H1 (cell line): ENCODE measurements around the gene FASN. TPM values are rescaled to one million over a fixed set of nuclear protein-coding genes. Genes with fewer than 3 reads are reported as not detected.

Experiments
- CHD1 ChIP-seq: IDR thresholded peaks from 2 replicates; pipeline ENCODE4 v1.6.1; 2012; ENCODE audit warnings: low read depth, low read length, improper control_type of control experiment
- EZH2 ChIP-seq: fragments of 200-600 bp; sonication (generic); IDR thresholded peaks from 2 replicates; pipeline ENCODE4 v1.7.1; 2012; ENCODE audit warnings: low read depth, mild to moderate bottlenecking, moderate library complexity, low read length, inconsistent platforms; ENCODE audit not compliant: severe bottlenecking
- KDM4A ChIP-seq: IDR thresholded peaks from one replicate; pipeline ENCODE4 v1.7.1; 2012; ENCODE audit warnings: low read depth, mild to moderate bottlenecking, moderate library complexity, low read length, inconsistent platforms; ENCODE audit not compliant: severe bottlenecking
- MAFK ChIP-seq: IDR thresholded peaks from 2 replicates; pipeline ENCODE4 v1.6.1; 2012; ENCODE audit warnings: low read depth, mild to moderate bottlenecking, improper control_type of control experiment, low read length
- SIX5 ChIP-seq: IDR thresholded peaks from 2 replicates; pipeline ENCODE4 v1.6.1; 2011; ENCODE audit warnings: mild to moderate bottlenecking, low read depth, low read length
- SP4 ChIP-seq: IDR thresholded peaks from 2 replicates; pipeline ENCODE4 v1.6.1; 2012; ENCODE audit warnings: low read length, inconsistent platforms
- SRF ChIP-seq: IDR thresholded peaks from 2 replicates; pipeline ENCODE4 v1.6.1; 2011; ENCODE audit warnings: mild to moderate bottlenecking, low read depth, low read length, moderate library complexity
- polyA plus RNA-seq, 7 experiments: library from polyadenylated mRNA; depleted of rRNA in 3 of 7; stranded (reverse) in 5 of 7; unstranded in 2 of 7; fragments of >200 nt in 5 of 7; fragments of 200-250 nt in 2 of 7; gene quantifications; 1 replicate in 5 of 7; 2 replicates in 1 of 7; 4 replicates in 1 of 7; pipeline versions ENCODE4 v1.2.1 to v1.2.3, GENCODE V29; 2011 to 2013; ENCODE audit warnings: missing spikeins in 2 of 7, mixed read lengths in 2 of 7
- total RNA-seq: library from RNA; stranded (reverse); fragmentation: NEBNext Ultra II Directional; extraction: Animal tissue kit (Norgen Biotek cat#: 25700); gene quantifications from 2 replicates; pipeline ENCODE4 v1.2.1, GENCODE V29; 2021
- TF ChIP-seq, protein P1 (sequence below): IDR thresholded peaks from 2 replicates; pipeline ENCODE4 v1.6.1; 2011; ENCODE audit warnings: low read depth, mild to moderate bottlenecking, low read length; ENCODE audit not compliant: insufficient read depth
- TF ChIP-seq, protein P2 (sequence below): IDR thresholded peaks from 2 replicates; pipeline ENCODE4 v1.6.1; 2012; ENCODE audit warnings: inconsistent platforms

The FASN gene
- total and polyA plus RNA-seq, 2 of the 8 experiments (the other 6 are each of a cell fraction or from before 2014, with no cell fraction given) = 143 to 561 TPM

DNA sequence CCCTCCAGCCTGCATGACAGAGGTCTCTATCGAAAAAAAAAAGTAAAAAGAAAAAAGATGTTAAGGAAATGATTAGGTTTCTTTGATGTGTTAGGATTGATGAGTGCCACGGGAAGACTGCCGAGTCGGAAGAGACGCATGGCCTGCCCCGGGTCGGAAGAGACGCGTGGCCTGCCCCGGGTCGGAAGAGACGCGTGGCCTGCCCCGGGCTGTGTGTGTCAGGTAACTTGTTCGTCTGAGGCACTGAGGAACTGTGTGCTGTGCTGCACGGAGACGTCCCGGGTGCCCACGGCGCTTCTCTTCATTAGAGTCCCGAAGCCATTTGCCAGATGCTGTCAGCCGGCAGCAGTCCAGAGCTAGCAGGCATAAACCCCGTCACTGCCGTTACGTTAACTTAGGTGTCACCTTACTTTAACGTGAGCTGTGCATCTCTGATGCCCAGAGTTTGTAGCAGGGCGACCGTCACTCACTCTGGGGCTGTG lies 40.5 kb upstream of the FASN start (continued):
- no peak for TF ChIP-seq SRF
- no peak for TF ChIP-seq EZH2
- no peak for TF ChIP-seq KDM4A
- TF ChIP-seq, protein P1, sequence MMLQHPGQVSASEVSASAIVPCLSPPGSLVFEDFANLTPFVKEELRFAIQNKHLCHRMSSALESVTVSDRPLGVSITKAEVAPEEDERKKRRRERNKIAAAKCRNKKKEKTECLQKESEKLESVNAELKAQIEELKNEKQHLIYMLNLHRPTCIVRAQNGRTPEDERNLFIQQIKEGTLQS = no peak
- TF ChIP-seq, protein P2, sequence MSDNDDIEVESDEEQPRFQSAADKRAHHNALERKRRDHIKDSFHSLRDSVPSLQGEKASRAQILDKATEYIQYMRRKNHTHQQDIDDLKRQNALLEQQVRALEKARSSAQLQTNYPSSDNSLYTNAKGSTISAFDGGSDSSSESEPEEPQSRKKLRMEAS = no peak
- TF ChIP-seq CHD1 = no peak
- TF ChIP-seq SIX5 = no peak
- TF ChIP-seq SP4 = no peak
- no peak for TF ChIP-seq MAFK
- TF ChIP-seq, all 59 proteins: peak for 0
